HEK293T (cell line): ENCODE measurements around the gene SYNE2.

Experiments used
- CTCF ChIA-PET: fragments of 350-600 bp; formaldehyde crosslinking; extraction: SDS; loops from one replicate; lab custom pipeline; 2021; ENCODE audit warnings: antibody characterized with exemption, inconsistent platforms; lab: Yijun Ruan, JAX
- POLR2A ChIA-PET: fragments of 350-600 bp; formaldehyde crosslinking; extraction: SDS; loops from one replicate; lab custom pipeline; 2020; ENCODE audit warnings: antibody characterized with exemption, inconsistent platforms; lab: Yijun Ruan, JAX
- DNase-seq: peaks from one replicate; pipeline ENCODE4 v3.0.0; 2012; ENCODE audit warnings: mixed read lengths; ENCODE audit errors: extremely low spot score
- ARNT ChIP-seq: fragments of 450-650 bp; IDR thresholded peaks from 2 replicates; pipeline ENCODE4 v1.6.1; 2017; ENCODE audit warnings: mild to moderate bottlenecking
- BHLHE40 ChIP-seq: fragments of 450-650 bp; IDR thresholded peaks from 2 replicates; pipeline ENCODE4 v1.6.1; 2016; ENCODE audit warnings: mild to moderate bottlenecking, moderate library complexity, borderline replicate concordance
- CTBP1 ChIP-seq: fragments of 450-650 bp; IDR thresholded peaks from 2 replicates; pipeline ENCODE4 v1.6.1; 2016; ENCODE audit warnings: borderline replicate concordance
- ELF4 ChIP-seq: fragments of 450-650 bp; IDR thresholded peaks from 2 replicates; pipeline ENCODE4 v1.6.1; 2017; ENCODE audit warnings: antibody characterized with exemption
- FOXA1 ChIP-seq: fragments of 450-650 bp; IDR thresholded peaks from 2 replicates; pipeline ENCODE4 v1.6.1; 2016; ENCODE audit warnings: mild to moderate bottlenecking
- FOXK2 ChIP-seq: fragments of 450-650 bp; IDR thresholded peaks from 2 replicates; pipeline ENCODE4 v1.6.1; 2016; ENCODE audit warnings: mild to moderate bottlenecking
- FOXM1 ChIP-seq: fragments of 450-650 bp; IDR thresholded peaks from 2 replicates; pipeline ENCODE4 v1.6.1; 2017; ENCODE audit warnings: mild to moderate bottlenecking, borderline replicate concordance
- HDGF ChIP-seq: fragments of 450-650 bp; IDR thresholded peaks from 2 replicates; pipeline ENCODE4 v1.6.1; 2017; ENCODE audit warnings: antibody characterized with exemption, borderline replicate concordance
- L3MBTL2 ChIP-seq: fragments of 450-650 bp; conservative IDR thresholded peaks from 2 replicates; pipeline ENCODE4 v1.6.1; 2016; ENCODE audit warnings: mild to moderate bottlenecking
- LEF1 ChIP-seq: fragments of 450-650 bp; IDR thresholded peaks from 2 replicates; pipeline ENCODE4 v1.6.1; 2017; ENCODE audit warnings: mild to moderate bottlenecking, borderline replicate concordance
- NFRKB ChIP-seq: fragments of 450-650 bp; IDR thresholded peaks from 2 replicates; pipeline ENCODE4 v1.6.1; 2016; ENCODE audit warnings: mild to moderate bottlenecking, moderate library complexity
- SP1 ChIP-seq: fragments of 450-650 bp; IDR thresholded peaks from 2 replicates; pipeline ENCODE4 v1.6.1; 2017
- SUZ12 ChIP-seq: fragments of 450-650 bp; IDR thresholded peaks from 2 replicates; pipeline ENCODE4 v1.6.1; 2016; ENCODE audit warnings: mild to moderate bottlenecking
- TARDBP ChIP-seq: fragments of 450-650 bp; IDR thresholded peaks from 2 replicates; pipeline ENCODE4 v1.6.1; 2016
- ZNF384 ChIP-seq: fragments of 450-650 bp; IDR thresholded peaks from 2 replicates; pipeline ENCODE4 v1.6.1; 2016
- TF ChIP-seq, protein P1 (sequence below): fragments of 450-650 bp; IDR thresholded peaks from 2 replicates; pipeline ENCODE4 v1.6.1; 2016

The SYNE2 gene

DNA sequence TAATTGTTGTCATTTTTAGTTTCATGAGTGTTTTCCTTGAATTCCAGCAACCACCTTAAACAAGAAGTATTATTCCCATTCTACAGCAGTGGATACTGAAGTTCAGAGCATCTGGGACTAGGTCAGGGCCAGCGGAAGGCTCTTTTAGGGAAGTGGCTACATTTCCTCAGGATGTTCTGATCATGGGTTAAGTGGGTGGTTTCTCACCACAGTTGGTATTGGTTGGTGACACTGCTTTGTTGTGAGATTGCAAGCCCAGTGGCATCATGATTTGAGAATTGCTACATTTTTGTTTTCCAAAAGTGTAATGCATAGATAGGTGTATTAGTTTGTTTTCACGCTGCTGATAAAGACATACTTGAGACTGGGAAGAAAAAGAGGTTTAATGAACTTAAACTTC, 47.1 kb downstream of the SYNE2 start:
- ChIA-PET CTCF (no interaction called here), POLR2A (no interaction called here)
- no peak for DNase-seq
- TF ChIP-seq ELF4 = no peak
- TF ChIP-seq LEF1 = no peak
- TF ChIP-seq ZNF384 = no peak
- TF ChIP-seq, protein P1, sequence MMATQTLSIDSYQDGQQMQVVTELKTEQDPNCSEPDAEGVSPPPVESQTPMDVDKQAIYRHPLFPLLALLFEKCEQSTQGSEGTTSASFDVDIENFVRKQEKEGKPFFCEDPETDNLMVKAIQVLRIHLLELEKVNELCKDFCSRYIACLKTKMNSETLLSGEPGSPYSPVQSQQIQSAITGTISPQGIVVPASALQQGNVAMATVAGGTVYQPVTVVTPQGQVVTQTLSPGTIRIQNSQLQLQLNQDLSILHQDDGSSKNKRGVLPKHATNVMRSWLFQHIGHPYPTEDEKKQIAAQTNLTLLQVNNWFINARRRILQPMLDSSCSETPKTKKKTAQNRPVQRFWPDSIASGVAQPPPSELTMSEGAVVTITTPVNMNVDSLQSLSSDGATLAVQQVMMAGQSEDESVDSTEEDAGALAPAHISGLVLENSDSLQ = no peak
- TF ChIP-seq NFRKB = no peak
- no peak for TF ChIP-seq SP1
- TF ChIP-seq FOXA1 = no peak
- no peak for TF ChIP-seq FOXK2
- TF ChIP-seq ARNT = no peak
- TF ChIP-seq SUZ12 = no peak
- no peak for TF ChIP-seq L3MBTL2
- no peak for TF ChIP-seq BHLHE40
- TF ChIP-seq HDGF = no peak
- no peak for TF ChIP-seq TARDBP
- no peak for TF ChIP-seq FOXM1
- no peak for TF ChIP-seq CTBP1

GRCh38 chr14:63901434-63902085, 48.8 kb downstream of the SYNE2 start:
- POLR2A ChIA-PET = no interaction called here
- CTCF ChIA-PET = no interaction called here
- TF ChIP-seq ZNF384 (no peak), FOXA1 (no peak), SP1 (no peak), BHLHE40 (no peak), FOXK2 (no peak), HDGF (no peak), LEF1 (no peak), ELF4 (no peak), CTBP1 (no peak), TARDBP (no peak), NFRKB (no peak), L3MBTL2 (no peak), SUZ12 (no peak), ARNT (no peak), FOXM1 (no peak)
- TF ChIP-seq, protein P1 = no peak
- DNase-seq = no peak

DNA sequence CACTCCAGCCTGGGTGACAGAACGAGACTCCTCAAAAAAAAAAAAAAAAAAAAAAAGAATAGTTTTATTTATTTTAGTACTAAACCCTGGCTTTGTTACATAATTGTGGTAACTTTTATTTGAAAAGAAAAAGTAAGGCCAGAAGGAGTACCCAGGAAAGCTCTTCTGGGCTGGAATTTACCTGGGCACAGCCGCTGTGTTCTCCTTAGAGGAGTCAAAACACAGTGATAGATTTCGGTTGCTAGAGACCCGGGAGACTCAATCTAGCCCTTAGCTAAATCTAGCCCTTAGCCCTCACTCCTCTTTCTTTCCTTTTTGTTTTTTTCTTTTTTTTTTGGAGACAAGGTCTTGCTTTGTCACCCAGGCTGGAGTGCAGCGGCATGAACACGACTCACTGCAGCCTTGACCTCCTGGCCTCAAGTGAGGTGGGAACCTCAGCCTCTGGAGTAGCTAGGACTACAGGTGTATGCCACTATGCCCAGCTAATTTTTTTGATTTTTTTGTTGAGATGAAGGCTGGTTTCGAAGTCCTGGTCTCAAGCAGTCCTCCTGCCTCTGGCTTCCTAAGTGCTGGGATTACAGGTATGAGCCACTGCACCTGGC, 49.7 kb downstream of the SYNE2 start:
- TF ChIP-seq ARNT = no peak
- no peak for TF ChIP-seq L3MBTL2
- no peak for TF ChIP-seq SP1
- no peak for TF ChIP-seq LEF1
- no peak for TF ChIP-seq CTBP1
- no peak for TF ChIP-seq BHLHE40
- TF ChIP-seq HDGF = no peak
- no peak for TF ChIP-seq SUZ12
- TF ChIP-seq, protein P1 = no peak
- TF ChIP-seq FOXK2 = no peak
- no peak for DNase-seq

GRCh38 chr14:63904724-63905123, 51.9 kb downstream of the SYNE2 start:
- CTCF ChIA-PET = no interaction called here
- POLR2A ChIA-PET = no interaction called here

More for the DNA sequence above, 49.7 kb downstream of the SYNE2 start:
- ChIA-PET CTCF (no interaction called here), POLR2A (no interaction called here)

DNA sequence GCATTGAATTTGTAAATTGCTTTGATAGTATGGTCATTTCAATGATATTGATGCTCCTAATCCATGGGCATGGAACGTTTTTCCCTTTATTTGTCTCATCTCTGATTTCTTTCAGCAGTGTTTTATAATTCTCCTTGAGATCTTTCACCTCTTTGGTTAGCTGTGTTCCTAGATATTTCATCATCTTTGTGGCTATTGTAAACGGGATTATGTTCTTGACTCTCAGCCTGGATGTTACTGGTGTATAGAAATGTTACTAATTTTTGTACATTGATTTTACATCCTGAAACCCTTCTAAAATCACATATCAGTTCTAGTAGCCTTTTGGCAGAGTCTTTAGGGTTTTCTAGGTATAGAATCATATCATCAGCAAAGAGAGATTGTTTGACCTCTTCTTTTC, 52.6 kb downstream of the SYNE2 start:
- DNase-seq = no peak
- POLR2A ChIA-PET = no interaction called here
- TF ChIP-seq FOXM1 (no peak), SUZ12 (no peak), TARDBP (no peak), SP1 (no peak), CTBP1 (no peak), L3MBTL2 (no peak), FOXK2 (no peak), ZNF384 (no peak), NFRKB (no peak), ARNT (no peak), HDGF (no peak), BHLHE40 (no peak), LEF1 (no peak), ELF4 (no peak), FOXA1 (no peak)
- TF ChIP-seq, protein P1 = no peak
- CTCF ChIA-PET = no interaction called here

More at GRCh38 chr14:63904724-63905123, 51.9 kb downstream of the SYNE2 start:
- DNase-seq = no peak
- no peak for TF ChIP-seq L3MBTL2
- TF ChIP-seq NFRKB = no peak
- TF ChIP-seq TARDBP = no peak
- no peak for TF ChIP-seq SUZ12
- TF ChIP-seq ZNF384 = no peak
- TF ChIP-seq HDGF = no peak
- TF ChIP-seq, protein P1 = no peak
- TF ChIP-seq ARNT = no peak
- TF ChIP-seq LEF1 = no peak
